GM19455 (cell line): ENCODE measurements around the gene YPEL1.
"Not testable (repeated sequence)": the region's sequence is repeated elsewhere in the genome, so short reads cannot be mapped to it uniquely, and the experiment has no call there.

Experiments used
- ATAC-seq: cut with Tn5 transposase; IDR thresholded peaks from one replicate; pipeline ENCODE4 v1.9.1; 2021; ENCODE audit not compliant: unreplicated experiment

The YPEL1 gene

GRCh38 chr22:21686193-21686608, 49.4 kb downstream of the YPEL1 start:
- ATAC-seq, result no peak

GRCh38 chr22:21685164-21685513, 50.5 kb downstream of the YPEL1 start:
- no peak for ATAC-seq

- ATAC-seq, result no peak
These were observed 51.0 kb downstream of the YPEL1 start for GRCh38 chr22:21684492-21685163.

- ATAC-seq, result no peak
These were observed 52.2 kb downstream of the YPEL1 start for GRCh38 chr22:21683401-21683811.

- ATAC-seq, result no peak
These were observed 53.0 kb downstream of the YPEL1 start for GRCh38 chr22:21682385-21683175.

- no peak for ATAC-seq
These were observed 53.8 kb downstream of the YPEL1 start for GRCh38 chr22:21681566-21682370.

GRCh38 chr22:21680830-21681565, 54.6 kb downstream of the YPEL1 start:
- no peak for ATAC-seq

GRCh38 chr22:21679383-21679782, 56.2 kb downstream of the YPEL1 start:
- no peak for ATAC-seq

GRCh38 chr22:21678842-21679241, 56.8 kb downstream of the YPEL1 start:
- ATAC-seq, result not testable (repeated sequence)

- no peak for ATAC-seq
These were observed 57.8 kb downstream of the YPEL1 start for GRCh38 chr22:21677606-21678443.

- no peak for ATAC-seq
These were observed 60.9 kb downstream of the YPEL1 start for GRCh38 chr22:21674638-21675245.

GRCh38 chr22:21673534-21674321, 61.9 kb downstream of the YPEL1 start:
- ATAC-seq, result no peak

- ATAC-seq, result no peak
These were observed 63.4 kb downstream of the YPEL1 start for GRCh38 chr22:21672107-21672629.

- ATAC-seq, result no peak
These were observed 66.6 kb downstream of the YPEL1 start for GRCh38 chr22:21669026-21669425.

GRCh38 chr22:21666786-21667185, 68.8 kb downstream of the YPEL1 start:
- no peak for ATAC-seq

- ATAC-seq, result no peak
These were observed 70.3 kb downstream of the YPEL1 start for GRCh38 chr22:21665047-21665851.

- ATAC-seq, result no peak
These were observed 71.9 kb downstream of the YPEL1 start for GRCh38 chr22:21663738-21664137.

- no peak for ATAC-seq
These were observed 73.6 kb downstream of the YPEL1 start for GRCh38 chr22:21661991-21662390.
